GOT3 (cell line): ENCODE results near the gene PRPF40B.

Experiments
- DNase-seq: peaks from one replicate; lab custom pipeline; 2025; ENCODE audit warnings: mixed read lengths; lab: John Stamatoyannopoulos, UW

PRPF40B gene

GRCh38 chr12:49684310-49684854, 61.0 kb downstream of the PRPF40B start:
- DNase-seq: no peak

GRCh38 chr12:49687941-49688340, 64.6 kb downstream of the PRPF40B start:
- no peak for DNase-seq

- no peak for DNase-seq
Measured at GRCh38 chr12:49689237-49689636, 65.9 kb downstream of the PRPF40B start.

DNA sequence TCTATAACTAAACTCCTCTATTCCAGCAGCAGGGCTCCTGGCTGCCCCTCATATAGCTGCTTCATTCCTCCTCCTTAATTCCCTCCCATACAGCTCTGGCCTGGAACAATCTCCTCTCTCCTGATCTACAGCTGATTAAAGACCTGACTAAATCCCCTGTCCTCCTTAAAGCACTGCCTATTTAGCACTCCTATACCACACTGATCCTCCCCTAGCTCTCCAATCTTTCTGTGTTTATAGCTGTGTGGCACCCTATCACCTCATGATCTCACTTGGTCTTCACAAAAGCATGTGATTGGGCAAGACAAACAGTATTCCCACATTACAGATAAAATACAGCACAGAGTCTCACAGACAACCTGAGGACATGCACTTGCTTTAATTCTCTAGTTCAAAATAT, 66.4 kb downstream of the PRPF40B start:
- no peak for DNase-seq

DNA sequence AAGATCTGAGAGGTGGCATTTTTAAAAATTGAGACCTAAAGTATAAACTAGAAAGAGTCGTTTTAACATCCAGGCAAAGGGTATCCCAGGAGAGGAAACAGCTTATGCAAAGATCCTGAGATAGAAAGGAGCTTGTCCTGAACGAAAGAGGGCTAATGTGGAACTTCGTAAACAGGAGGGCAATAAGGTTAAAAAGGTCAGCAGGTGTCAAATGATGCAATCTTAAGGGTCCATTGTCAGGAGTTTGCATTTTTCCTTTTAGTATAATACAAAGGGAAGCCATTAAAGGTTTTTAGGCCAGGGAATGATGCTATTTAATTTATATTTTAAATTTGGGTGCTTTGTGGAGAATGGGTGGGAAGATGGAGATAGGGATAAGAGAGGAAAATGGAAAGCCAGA, 69.5 kb downstream of the PRPF40B start:
- DNase-seq: no peak

DNA sequence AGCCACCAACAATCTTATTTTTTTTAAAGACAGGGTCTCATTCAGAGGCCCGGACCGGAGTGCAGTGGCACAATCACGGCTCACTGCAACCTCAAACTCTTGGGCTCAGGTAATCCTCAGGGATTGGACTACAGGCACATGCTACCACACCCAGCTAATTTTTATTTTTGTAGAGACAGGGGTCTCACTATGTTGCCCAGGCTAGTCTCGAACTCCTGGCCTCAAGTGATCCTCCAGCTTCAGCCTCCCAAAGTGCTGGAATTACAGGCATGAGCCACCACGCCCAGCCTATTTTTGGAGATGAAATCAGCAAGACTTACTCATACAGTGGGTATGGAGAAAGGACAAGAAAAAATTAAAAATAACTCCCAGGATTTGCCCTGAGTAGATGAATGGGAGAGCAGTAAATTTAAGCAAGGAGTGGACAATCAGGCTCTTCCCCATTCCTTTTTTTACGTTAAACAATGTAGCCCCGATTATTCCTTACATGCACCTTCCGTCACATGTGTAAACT, 70.6 kb downstream of the PRPF40B start:
- DNase-seq: no peak
